ENCODE results near the gene CALN1.
"Not testable (repeated sequence)": the region's sequence is repeated elsewhere in the genome, so short reads cannot be mapped to it uniquely, and the experiment has no call there.

Gene CALN1

GRCh38 chr7:72098807-72099580 is 313.1 kb downstream of the CALN1 start:
- DNase-seq (ENCODE audit: low read depth in 3 of 3) = no peak

- no peak for DNase-seq (ENCODE audit: low read depth in 3 of 3)
Measured at GRCh38 chr7:72097226-72097625, 314.9 kb downstream of the CALN1 start.

GRCh38 chr7:72092769-72093168 is 319.4 kb downstream of the CALN1 start:
- no peak for DNase-seq (ENCODE audit: low read depth in 3 of 3)

- DNase-seq (ENCODE audit: low read depth in 3 of 3) = no peak
Measured at GRCh38 chr7:72087926-72088325, 324.2 kb downstream of the CALN1 start.

- DNase-seq (ENCODE audit: low read depth in 3 of 3) = no peak
Measured at GRCh38 chr7:72080865-72081510, 331.1 kb downstream of the CALN1 start.

GRCh38 chr7:72080341-72080766 is 331.8 kb downstream of the CALN1 start:
- DNase-seq (ENCODE audit: low read depth in 3 of 3) = no peak

- DNase-seq (ENCODE audit: low read depth in 3 of 3) = no peak
Measured at GRCh38 chr7:72078856-72079255, 333.3 kb downstream of the CALN1 start.

- DNase-seq (ENCODE audit: low read depth in 3 of 3) = no peak
Measured at GRCh38 chr7:72078301-72078700, 333.8 kb downstream of the CALN1 start.

GRCh38 chr7:72077786-72078185 is 334.4 kb downstream of the CALN1 start:
- no peak for DNase-seq (ENCODE audit: low read depth in 3 of 3)

- DNase-seq (ENCODE audit: low read depth in 3 of 3) = no peak
Measured at GRCh38 chr7:72072901-72073300, 339.2 kb downstream of the CALN1 start.

GRCh38 chr7:72069263-72069662 is 342.9 kb downstream of the CALN1 start:
- no peak for DNase-seq (ENCODE audit: low read depth in 3 of 3)

- not testable (repeated sequence) for DNase-seq (ENCODE audit: low read depth in 3 of 3)
Measured at GRCh38 chr7:72065764-72066163, 346.4 kb downstream of the CALN1 start.

GRCh38 chr7:72064916-72065315 is 347.2 kb downstream of the CALN1 start:
- DNase-seq (ENCODE audit: low read depth in 3 of 3) = no peak

- no peak for DNase-seq (ENCODE audit: low read depth in 3 of 3)
Measured at GRCh38 chr7:72063330-72063729, 348.8 kb downstream of the CALN1 start.

- DNase-seq (ENCODE audit: low read depth in 3 of 3) = no peak
Measured at GRCh38 chr7:72062666-72063065, 349.5 kb downstream of the CALN1 start.

- DNase-seq (ENCODE audit: low read depth in 3 of 3) = no peak
Measured at GRCh38 chr7:72059925-72060324, 352.2 kb downstream of the CALN1 start.

GRCh38 chr7:72058579-72058978 is 353.6 kb downstream of the CALN1 start:
- no peak for DNase-seq (ENCODE audit: low read depth in 3 of 3)

- no peak for DNase-seq (ENCODE audit: low read depth in 3 of 3)
Measured at GRCh38 chr7:72057796-72058195, 354.3 kb downstream of the CALN1 start.

- no peak for DNase-seq (ENCODE audit: low read depth in 3 of 3)
Measured at GRCh38 chr7:72057231-72057630, 354.9 kb downstream of the CALN1 start.

- no peak for DNase-seq (ENCODE audit: low read depth in 3 of 3)
Measured at GRCh38 chr7:72055426-72055825, 356.7 kb downstream of the CALN1 start.

- DNase-seq (ENCODE audit: low read depth in 3 of 3) = no peak
Measured at GRCh38 chr7:72053292-72053691, 358.8 kb downstream of the CALN1 start.

- DNase-seq (ENCODE audit: low read depth in 3 of 3) = no peak
Measured at GRCh38 chr7:72048420-72048819, 363.7 kb downstream of the CALN1 start.

GRCh38 chr7:72042855-72043254 is 369.3 kb downstream of the CALN1 start:
- DNase-seq (ENCODE audit: low read depth in 3 of 3) = no peak

Measured in stimulated activated CD4-positive, alpha-beta T cell treated with anti-CD3 and anti-CD28 coated beads, TNF-alpha, amount 100 ng/mL, for 48 hours (primary cell).